K562 (cell line): ENCODE data around the gene SPECC1L. TPM values are rescaled to one million over a fixed set of nuclear protein-coding genes. Genes with fewer than 3 reads are reported as not detected.

Source experiments
- ATAC-seq: fragments of 200-7000 bp; cut with Tn5 transposase; 3 replicates; pipeline ENCODE4 v1.9.1; 2020; ENCODE audit warnings: moderate library complexity
- BruUV-seq: library from RNA; stranded (reverse); fragments of 400-500 nt; replicated peaks from 2 replicates; lab custom pipeline; 2021; lab: Mats Ljungman, UMichigan
- CTCF ChIA-PET: fragments of 300-600 bp; formaldehyde crosslinking; extraction: SDS; loops from one replicate; lab custom pipeline; 2021; ENCODE audit warnings: low intra/inter-chr PET ratio; lab: Yijun Ruan, JAX
- POLR2A ChIA-PET: fragments of 300-600, 350-650 bp; sonication (Branson Sonifier 250); formaldehyde crosslinking; extraction: SDS; loops from one replicate; lab custom pipeline; 2021; ENCODE audit warnings: antibody characterized with exemption, inconsistent platforms; lab: Yijun Ruan, JAX
- DNase-seq, 4 experiments: peaks; one replicate each; pipeline versions ENCODE4 v3.0.0 to v3.0.0-alpha.2; 2011 to 2018; ENCODE audit warnings: low spot score in 3 of 4, mixed read lengths in 3 of 4; ENCODE audit errors: extremely low read depth in 1 of 4
- FAIRE-seq: peaks from 2 replicates; lab custom pipeline; 2011; peaks lifted over from hg19 to GRCh38; lab: Jason Lieb, UNC
- H2AFZ ChIP-seq: 2 replicates; pipeline ENCODE4 v1.6.0; 2011; ENCODE audit warnings: low read depth, low read length, control low read depth, inconsistent platforms
- H3K27ac ChIP-seq: fragments of 200-600 bp; 3 replicates; pipeline ENCODE4 v1.8.0; 2011; ENCODE audit warnings: low read depth, mild to moderate bottlenecking, control low read depth, inconsistent platforms, low read length, moderate library complexity, mixed read lengths; ENCODE audit errors: extremely low read depth
- H3K27me3 ChIP-seq, 2 experiments: fragments of 300-600 bp in 1 of 2; 2 replicates in 1 of 2; 3 replicates in 1 of 2; pipeline versions ENCODE4 v1.6.0 to v1.8.0; 2011; ENCODE audit warnings: inconsistent platforms in 2 of 2, low read length in 2 of 2, mild to moderate bottlenecking in 1 of 2, mixed read lengths in 1 of 2, moderate library complexity in 1 of 2; ENCODE audit not compliant: control insufficient read depth in 2 of 2, insufficient read depth in 2 of 2
- H3K36me3 ChIP-seq: fragments of 300-600 bp; 3 replicates; pipeline ENCODE4 v1.8.0; 2011; ENCODE audit warnings: mild to moderate bottlenecking, low read length, inconsistent platforms; ENCODE audit not compliant: control insufficient read depth, insufficient read depth
- H3K4me1 ChIP-seq, 2 experiments: fragments of 200-600 bp in 1 of 2; replicated peaks in 1 of 2; 2 replicates in 1 of 2; 3 replicates in 1 of 2; pipeline versions ENCODE4 v1.5.1 to v1.8.0; 2011; ENCODE audit warnings: inconsistent platforms in 2 of 2, low read length in 2 of 2, mild to moderate bottlenecking in 1 of 2, mixed read lengths in 1 of 2, moderate library complexity in 1 of 2; ENCODE audit not compliant: control insufficient read depth in 2 of 2, insufficient read depth in 2 of 2
- H3K4me2 ChIP-seq: 2 replicates; pipeline ENCODE4 v1.6.1; 2011; ENCODE audit warnings: low read length, control low read depth, inconsistent platforms, mixed read lengths; ENCODE audit not compliant: insufficient read depth
- H3K4me3 ChIP-seq: fragments of 200-600 bp; sonication (generic), shearing (Covaris generic); 2 replicates; pipeline ENCODE4 v1.5.1; 2016; ENCODE audit warnings: control low read depth, inconsistent platforms
- H3K79me2 ChIP-seq: fragments of 200-600 bp; 3 replicates; pipeline ENCODE4 v1.8.0; 2011; ENCODE audit warnings: low read length, inconsistent platforms; ENCODE audit not compliant: control insufficient read depth, insufficient read depth
- H3K9ac ChIP-seq, 2 experiments: 2 replicates each; pipeline versions ENCODE4 v1.6.0 to v1.6.1; 2011; ENCODE audit warnings: low read depth in 2 of 2, low read length in 2 of 2, control low read depth in 1 of 2, inconsistent platforms in 1 of 2, mild to moderate bottlenecking in 1 of 2, mixed read lengths in 1 of 2; ENCODE audit not compliant: insufficient read depth in 1 of 2
- H3K9me1 ChIP-seq: one replicate; pipeline ENCODE4 v1.6.0; 2011; ENCODE audit warnings: inconsistent platforms, mild to moderate bottlenecking, low read length, moderate library complexity; ENCODE audit not compliant: control insufficient read depth, insufficient read depth
- H3K9me3 ChIP-seq: replicated peaks from 2 replicates; pipeline ENCODE4 v1.5.1; 2011; ENCODE audit warnings: low read depth, low read length, inconsistent platforms; ENCODE audit not compliant: control insufficient read depth, insufficient read depth
- H4K20me1 ChIP-seq: replicated peaks from 2 replicates; pipeline ENCODE4 v1.6.1; 2011; ENCODE audit warnings: low read length, inconsistent platforms, mixed read lengths; ENCODE audit not compliant: control insufficient read depth, insufficient read depth
- CREB3 ChIP-seq: fragments of 450-650 bp; conservative IDR thresholded peaks from 2 replicates; pipeline ENCODE4 v1.6.1; 2016; ENCODE audit warnings: missing genetic modification characterization, low read depth, mild to moderate bottlenecking, missing compliant biosample characterization, moderate library complexity
- MED1 ChIP-seq: sonication (generic); formaldehyde crosslinking; IDR thresholded peaks from 2 replicates; pipeline ENCODE4 v1.8.1; 2023; ENCODE audit warnings: missing genetic modification reagents, borderline replicate concordance
- PCBP1 ChIP-seq: fragments of 200-400 bp; formaldehyde crosslinking; IDR thresholded peaks from 2 replicates; pipeline ENCODE4 v1.6.1; 2018; ENCODE audit warnings: mild to moderate bottlenecking, low read depth, low read length; ENCODE audit not compliant: poor library complexity, severe bottlenecking
- TGIF2 ChIP-seq: sonication (generic); formaldehyde crosslinking; IDR thresholded peaks from 2 replicates; pipeline ENCODE4 v1.8.1; 2022; ENCODE audit warnings: mild to moderate bottlenecking, missing genetic modification reagents, moderate library complexity
- WGBS: fragments of 100-300 bp; shearing (Covaris generic); methylation state at CpG from one replicate; pipeline ENCODE4 v1.1.6; 2016; ENCODE audit warnings: low coverage, mixed read lengths; ENCODE audit not compliant: insufficient coverage; ENCODE audit errors: missing lambda C conversion rate; 5-methylcytosine and 5-hydroxymethylcytosine counted together
- in situ Hi-C: fragments of 300-500 bp; cut with MboI; formaldehyde crosslinking; loops from 4 replicates; pipeline ENCODE4 v1.15.0; 2018; ENCODE audit warnings: inconsistent platforms, mixed read lengths
- intact Hi-C: fragments of 100-400 bp; cut with micrococcal nuclease; formaldehyde crosslinking; loops from 2 replicates; pipeline ENCODE4 v1.14.2; 2022
- polyA plus RNA-seq, 8 experiments: library from polyadenylated mRNA; depleted of rRNA in 4 of 8; stranded (reverse) in 5 of 8; unstranded in 3 of 8; fragments of >200 nt; fragmentation: Nextera tagmentation in 2 of 8; fragmentation: Illumina TruSeq in 1 of 8; extraction: Ambion mirVana in 2 of 8; extraction: Trizol in 1 of 8; gene quantifications; 2 replicates each; pipeline versions ENCODE4 v1.2.1 to v1.2.3, GENCODE V29; 2011 to 2014; ENCODE audit warnings: inconsistent platforms in 1 of 8, missing spikeins in 1 of 8
- total RNA-seq, 7 experiments: library from RNA; depleted of rRNA in 6 of 7; stranded (reverse); fragments of >200 nt in 6 of 7; fragmentation: Illumina TruSeq in 2 of 7; extraction: Trizol in 2 of 7; gene quantifications; 2 replicates each; pipeline versions ENCODE4 v1.2.1 to v1.2.3, GENCODE V29; 2011 to 2021; ENCODE audit warnings: low replicate concordance in 1 of 7

The SPECC1L gene
- total and polyA plus RNA-seq, 9 of the 15 experiments (the other 6 are each of a cell fraction or from before 2014, with no cell fraction given): 1.4 to 27.9 (median 14.5) TPM

DNA sequence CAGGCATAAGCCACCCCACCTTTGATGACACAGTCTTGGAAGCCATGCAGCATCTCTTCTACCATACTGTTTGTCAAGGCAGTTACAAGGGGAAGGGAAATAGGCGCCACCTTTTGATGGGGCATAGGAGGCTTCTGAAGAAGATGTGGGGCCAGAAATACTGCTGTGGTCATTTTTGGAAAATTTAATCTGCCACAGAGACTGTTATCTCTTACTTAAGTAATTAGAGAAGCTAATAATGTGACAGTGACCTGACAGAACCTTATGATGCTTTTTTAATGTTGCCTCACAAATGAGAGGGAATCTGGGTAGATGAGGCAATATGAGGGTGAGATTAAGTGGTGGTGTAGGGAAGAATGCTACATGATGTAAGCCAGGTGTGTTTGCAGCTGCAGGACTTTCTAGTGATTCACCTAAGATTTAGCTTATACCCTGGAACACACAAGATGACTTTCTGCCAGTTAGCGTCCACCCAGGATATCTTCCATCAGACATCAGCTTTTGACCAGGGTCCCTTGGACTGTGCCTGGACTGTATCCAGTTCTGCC is 122.5 kb downstream of the SPECC1L start:
- peaks cover 24% of the 10 kb centered on the region; the same call in 2 of the 3 replicates for H3K36me3 ChIP-seq
- no peaks in the 10 kb centered on the region for H3K9me1 ChIP-seq
- peaks cover 0 to 13% of the 10 kb centered on the region in 2 experiments; a peak in 3 of 5 replicates for H3K4me1 ChIP-seq
- no peaks in the 10 kb centered on the region for H3K79me2 ChIP-seq
- WGBS: 93% methylated on average over 2 of the region's 2 CpGs
- no peaks in the 10 kb centered on the region for H3K9me3 ChIP-seq
- DNase-seq (no peak), ATAC-seq (no peak), FAIRE-seq (no peak)
- no peak overlapping the region for H3K4me3 ChIP-seq
- H4K20me1 ChIP-seq: no peaks in the 10 kb centered on the region
- POLR2A ChIA-PET: interaction anchor here (0.5 to 0.8 kb wide), 3 partner anchors 12 to 148 kb away, joined by 3 read pairs; no protein-coding TSS in a partner anchor
- intact Hi-C loops: loop anchor here (10.0 kb wide), 1 partner anchor 68 kb away; no protein-coding TSS in a partner anchor
- in situ Hi-C loops: no loop called here
- no peaks in the 10 kb centered on the region for H3K27me3 ChIP-seq
- H3K9ac ChIP-seq: no peak overlapping the region
- H2AFZ ChIP-seq: no peak overlapping the region
- no peak overlapping the region for H3K27ac ChIP-seq
- BruUV-seq: no TSS peak
- TF ChIP-seq PCBP1 (no peak), TGIF2 (CRISPR knock-in tag) (no peak)
- CTCF ChIA-PET: no interaction called here
- no peak overlapping the region for H3K4me2 ChIP-seq

DNA sequence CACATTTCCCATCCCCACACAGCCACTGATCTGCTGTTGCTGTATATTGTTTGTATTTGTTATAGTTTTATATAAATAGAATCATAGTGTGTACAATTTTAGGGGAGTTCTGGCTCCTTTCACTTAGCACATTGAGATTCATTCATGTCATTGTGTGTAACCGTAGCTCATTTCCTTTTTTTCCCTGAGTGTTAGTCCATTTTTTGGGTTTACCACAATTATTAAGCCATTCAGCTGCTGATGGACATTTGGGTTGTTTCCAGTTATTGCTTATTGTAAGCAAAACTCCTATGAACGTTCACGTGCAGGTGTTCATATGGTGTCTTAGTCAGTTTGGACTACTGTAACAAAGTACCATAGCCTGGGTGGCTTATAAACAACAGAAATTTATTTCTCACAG is 123.2 kb downstream of the SPECC1L start:
- Histone ChIP-seq H2AFZ (no peak overlapping the region), H3K27ac (no peak overlapping the region), H3K27me3 (no peaks in the 10 kb centered on the region), H3K4me1 (peaks cover 0 to 13% of the 10 kb centered on the region in 2 experiments; a peak in 3 of 5 replicates), H3K36me3 (peaks cover 29% of the 10 kb centered on the region; the same call in 2 of the 3 replicates), H3K4me3 (no peak overlapping the region), H4K20me1 (no peaks in the 10 kb centered on the region), H3K9me1 (no peaks in the 10 kb centered on the region), H3K4me2 (no peak overlapping the region), H3K79me2 (no peaks in the 10 kb centered on the region), H3K9ac (no peak overlapping the region), H3K9me3 (no peaks in the 10 kb centered on the region)
- no peak for FAIRE-seq
- intact Hi-C loops: loop anchor here (10.0 kb wide), 1 partner anchor 69 kb away; no protein-coding TSS in a partner anchor
- POLR2A ChIA-PET: interaction anchor here (0.5 to 0.8 kb wide), 3 partner anchors 13 to 279 kb away, joined by 3 to 4 read pairs (median 3); no protein-coding TSS in a partner anchor
- no peak for ATAC-seq
- no peak for TF ChIP-seq MED1
- TF ChIP-seq CREB3 (tag): no peak
- in situ Hi-C loops: no loop called here
- BruUV-seq: no TSS peak
- WGBS: 86% methylated on average over 3 of the region's 3 CpGs
- DNase-seq: no peak
- CTCF ChIA-PET: no interaction called here
